GM19328 (cell line): ENCODE data around the gene TMOD3.
"Not testable (repeated sequence)": the region's sequence is repeated elsewhere in the genome, so short reads cannot be mapped to it uniquely, and the experiment has no call there.

ENCODE experiments used
- ATAC-seq: cut with Tn5 transposase; IDR thresholded peaks from one replicate; pipeline ENCODE4 v1.9.1; 2021; ENCODE audit warnings: mild to moderate bottlenecking, moderate library complexity; ENCODE audit not compliant: unreplicated experiment

The TMOD3 gene

DNA sequence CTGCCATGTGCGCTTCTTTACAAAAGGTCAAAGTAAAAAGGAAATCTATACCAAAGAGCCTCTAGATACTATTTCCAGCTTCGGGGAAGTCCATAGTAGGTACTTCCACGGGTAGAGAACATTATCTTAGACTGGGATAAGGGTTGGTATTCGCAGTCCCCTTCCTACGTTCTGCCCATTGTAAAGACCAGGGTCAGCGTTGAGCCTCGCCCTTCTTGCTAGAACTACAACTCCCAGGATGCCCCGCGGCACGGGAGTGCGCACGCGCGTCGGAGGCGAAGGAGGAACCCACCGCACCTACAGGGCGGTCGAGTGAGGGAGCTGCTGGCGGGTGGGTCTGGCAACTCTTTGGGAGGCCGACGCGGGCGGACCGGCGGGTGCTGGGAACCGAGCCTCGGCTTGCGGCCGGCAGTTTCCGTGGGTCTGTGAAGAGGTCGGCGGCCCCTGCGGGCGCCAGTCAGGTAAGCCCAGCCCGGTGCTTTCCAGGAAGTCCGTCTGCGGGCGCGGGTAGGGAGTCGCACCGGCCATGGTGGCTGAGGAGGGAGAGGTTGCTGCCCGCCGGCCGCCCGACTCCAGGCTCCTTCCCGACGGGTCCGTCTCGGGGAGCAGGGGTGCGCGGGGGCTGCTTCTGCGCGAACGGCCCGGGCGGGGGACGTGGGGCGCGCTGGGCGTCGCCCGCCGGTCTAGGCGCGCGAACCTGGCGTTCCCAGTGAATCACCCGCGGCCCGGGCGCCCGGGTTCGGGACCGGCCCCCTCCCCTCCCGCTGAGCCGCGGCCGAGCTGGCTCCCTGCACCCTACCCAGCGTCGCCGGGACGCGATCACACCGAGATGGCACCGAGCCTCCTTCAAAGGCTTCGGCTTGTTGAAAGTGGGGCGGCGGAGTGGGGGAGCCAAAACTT is at the start of gene TMOD3:
TMOD3 (plus strand) TSS at position 278 of the 900 bp plus-strand sequence. CDS start 33,232 bp downstream, outside the sequence.
- peak; percentile 75 for ATAC-seq

DNA sequence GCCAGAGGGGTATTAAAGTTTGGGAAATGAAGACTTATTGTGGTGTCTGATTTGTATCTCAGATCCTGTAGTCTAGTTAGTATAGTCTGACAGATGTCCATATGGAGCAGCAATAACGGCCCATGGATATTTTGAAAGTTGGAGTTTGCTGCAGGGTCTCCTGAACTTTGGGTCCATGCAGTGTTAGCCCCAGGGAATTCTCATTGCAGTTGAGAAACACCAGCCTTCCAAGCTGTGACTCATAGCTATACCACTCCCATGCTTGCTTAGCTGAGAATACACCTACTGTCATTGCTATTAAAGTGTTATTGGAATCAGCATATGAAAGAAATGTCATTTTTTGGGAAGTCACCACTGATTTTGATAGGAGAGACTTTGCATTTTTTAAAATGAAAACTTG is 48.8 kb upstream of the TMOD3 start:
- no peak for ATAC-seq

DNA sequence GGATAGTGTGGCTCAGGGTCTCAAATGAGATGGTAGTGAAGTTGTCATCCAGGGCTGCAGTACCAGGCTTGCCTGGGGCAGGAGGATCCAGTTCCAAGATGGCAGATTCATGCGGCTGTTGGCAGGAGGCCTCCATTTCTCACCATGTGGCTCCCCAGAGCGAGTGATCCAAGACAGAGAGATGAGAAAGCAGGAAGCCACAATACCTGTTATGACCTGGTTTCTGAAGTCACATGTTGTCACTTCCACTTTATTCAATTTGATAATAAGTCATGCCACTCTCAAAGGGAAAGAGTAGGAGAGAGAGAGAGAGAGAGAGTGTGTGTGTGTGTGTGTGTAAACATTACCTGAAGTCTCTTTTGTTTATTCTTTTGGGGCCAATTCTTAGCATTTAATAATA is 47.9 kb upstream of the TMOD3 start:
- no peak for ATAC-seq

DNA sequence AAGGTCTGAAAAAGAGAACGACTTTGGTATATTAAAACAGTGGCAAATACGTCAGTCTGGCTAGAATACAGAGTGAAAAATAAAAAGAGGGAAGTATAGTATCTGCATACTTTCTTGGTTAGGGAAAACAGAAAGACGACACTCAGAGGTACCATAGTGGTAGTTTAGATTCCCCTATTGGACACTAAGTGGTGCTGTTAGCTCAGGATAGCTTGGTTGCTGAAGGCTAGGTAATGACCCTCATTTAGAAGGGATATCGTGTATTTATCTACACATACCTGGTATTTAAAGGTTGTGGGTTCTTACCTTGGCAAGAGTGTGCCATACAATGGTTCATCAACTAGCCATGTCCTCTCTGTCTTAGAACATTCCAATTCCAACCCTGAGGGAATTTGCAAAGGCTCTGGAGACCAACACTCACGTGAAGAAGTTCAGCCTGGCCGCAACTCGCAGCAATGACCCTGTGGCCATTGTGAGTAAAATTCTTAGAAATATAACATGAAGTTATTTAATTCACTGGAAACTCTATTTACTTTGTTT is 47.0 kb upstream of the TMOD3 start:
- no peak for ATAC-seq

DNA sequence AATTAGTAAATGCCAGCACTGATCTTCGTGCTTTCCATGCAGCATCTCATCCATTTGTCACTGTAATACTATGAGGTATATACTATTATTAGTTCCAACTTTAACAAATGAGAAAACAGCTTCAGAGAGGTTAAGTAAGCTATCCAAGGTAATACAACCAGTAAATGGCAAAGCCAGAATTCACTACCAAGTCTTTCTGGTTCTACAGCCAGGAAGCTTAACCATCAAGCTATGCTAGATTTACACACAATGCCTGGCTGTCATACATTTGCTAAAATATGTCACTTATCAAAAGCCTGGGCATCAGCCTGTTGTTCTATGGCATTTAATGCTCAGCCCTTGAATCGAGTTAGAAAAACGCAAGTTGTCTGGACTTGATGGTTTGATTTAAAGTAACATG is 45.5 kb upstream of the TMOD3 start:
- ATAC-seq, result no peak

- not testable (repeated sequence) for ATAC-seq
Observed at GRCh38 chr15:51787130-51787529, 42.3 kb upstream of the TMOD3 start.

DNA sequence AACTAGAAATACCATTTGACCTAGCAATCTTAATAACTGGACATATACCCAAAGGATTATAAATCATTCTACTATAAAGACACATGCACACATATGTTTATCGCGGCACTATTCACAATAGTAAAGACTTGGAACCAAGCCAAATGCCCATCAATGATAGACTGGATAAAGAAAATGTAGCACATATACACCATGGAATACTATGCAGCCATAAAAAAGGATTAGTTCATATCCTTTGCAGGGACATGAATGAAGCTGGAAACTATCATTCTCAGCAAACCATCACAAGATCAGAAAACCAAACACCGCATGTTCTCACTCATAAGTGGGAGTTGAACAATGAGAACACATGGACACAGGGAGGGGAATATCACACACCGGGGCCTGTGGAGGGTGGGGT is 37.0 kb upstream of the TMOD3 start:
- ATAC-seq, result not testable (repeated sequence)

GRCh38 chr15:51793521-51794305 is 35.7 kb upstream of the TMOD3 start:
- ATAC-seq, result no peak

DNA sequence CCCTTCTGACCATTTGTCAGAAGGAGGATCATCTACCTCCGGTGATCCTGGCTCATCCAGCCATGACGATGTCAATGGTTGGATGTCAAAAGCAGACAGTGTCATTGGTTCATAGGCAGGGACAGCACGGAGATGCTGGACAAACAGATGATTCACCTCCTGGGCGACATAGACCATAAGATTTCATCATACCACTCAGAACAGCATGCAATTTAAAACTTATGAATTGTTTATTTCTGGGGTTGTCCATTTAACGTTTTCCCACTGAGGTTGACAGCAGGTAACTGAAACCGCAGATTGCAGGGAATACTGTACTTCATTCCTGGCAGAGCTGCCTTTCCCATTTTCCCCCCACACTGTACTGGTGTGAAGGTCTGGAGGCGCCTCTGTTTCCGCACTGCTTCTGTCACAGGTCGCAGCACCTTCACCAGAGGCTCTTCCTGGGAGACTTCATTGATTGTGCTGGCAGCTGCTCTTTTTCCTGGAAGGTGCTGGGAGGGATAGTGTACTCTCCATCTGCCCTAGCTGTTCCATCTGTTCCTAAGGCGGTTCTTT is 32.5 kb upstream of the TMOD3 start:
- ATAC-seq, result no peak

DNA sequence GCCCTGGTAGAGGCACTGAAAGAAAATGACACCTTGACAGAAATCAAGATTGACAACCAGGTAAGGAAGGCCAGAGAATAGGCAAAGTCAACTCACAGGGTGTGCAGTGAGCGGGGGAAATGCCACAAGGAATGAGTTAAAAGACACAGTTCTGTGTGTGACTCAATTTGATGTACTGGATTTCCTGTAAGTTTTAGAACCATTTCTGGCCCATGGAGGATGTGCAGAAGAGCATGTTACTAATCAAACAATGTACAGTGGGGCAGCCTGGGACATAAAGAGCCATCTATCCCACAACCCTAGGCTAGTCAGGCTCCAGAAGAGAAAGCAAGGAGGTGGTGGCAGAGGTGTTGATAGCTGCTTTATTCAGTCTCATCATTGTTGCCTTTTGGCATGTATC is 31.2 kb upstream of the TMOD3 start:
- ATAC-seq, result no peak

- ATAC-seq, result no peak
Observed at GRCh38 chr15:51799282-51800252, 29.9 kb upstream of the TMOD3 start.

DNA sequence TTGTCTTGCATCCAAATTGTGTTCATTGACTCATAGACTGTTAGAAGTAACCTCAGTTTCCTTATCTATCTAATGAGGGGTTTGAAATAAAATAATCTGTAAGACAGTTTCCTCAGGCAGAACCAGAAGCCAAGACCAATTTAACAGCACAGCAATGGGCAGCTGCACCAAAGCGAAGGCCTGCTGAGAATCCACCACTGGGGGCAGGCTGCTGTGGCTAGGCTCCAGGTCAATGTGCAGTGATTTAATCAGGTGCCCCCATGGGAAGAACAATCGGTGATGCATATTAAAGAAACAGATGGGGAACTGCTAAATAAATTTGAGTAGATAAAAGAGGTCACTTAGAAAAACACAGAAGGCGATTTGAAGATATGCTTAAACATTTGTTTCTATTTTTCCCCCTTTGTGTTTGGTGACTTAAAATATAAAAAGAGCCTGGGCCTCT is 28.0 kb upstream of the TMOD3 start:
- ATAC-seq, result no peak

- ATAC-seq, result no peak
Observed at GRCh38 chr15:51802593-51802992, 26.9 kb upstream of the TMOD3 start.

GRCh38 chr15:51803965-51804364 is 25.5 kb upstream of the TMOD3 start:
- no peak for ATAC-seq

- no peak for ATAC-seq
Observed at GRCh38 chr15:51806123-51806522, 23.3 kb upstream of the TMOD3 start.

DNA sequence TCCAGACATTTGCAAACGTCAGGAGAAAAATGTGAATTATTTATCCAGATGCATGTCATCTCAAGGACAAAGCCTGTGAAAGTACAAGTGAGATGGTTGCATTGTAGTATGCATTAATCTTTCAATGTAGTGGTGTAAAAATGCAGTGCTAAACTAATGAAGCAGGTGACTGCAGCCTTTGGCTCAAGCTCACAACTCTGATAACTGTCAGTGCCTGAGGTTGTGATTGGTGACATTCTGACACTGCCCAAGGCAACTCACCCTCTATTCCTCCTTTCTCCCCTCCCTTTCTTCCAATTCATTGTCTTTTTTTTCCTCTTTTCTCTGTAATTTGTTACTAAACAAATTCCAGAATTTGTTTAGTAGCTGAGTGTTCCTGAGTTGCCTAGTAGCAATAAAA is 20.0 kb upstream of the TMOD3 start:
- no peak for ATAC-seq

- no peak for ATAC-seq
Observed at GRCh38 chr15:51812598-51812997, 16.9 kb upstream of the TMOD3 start.

DNA sequence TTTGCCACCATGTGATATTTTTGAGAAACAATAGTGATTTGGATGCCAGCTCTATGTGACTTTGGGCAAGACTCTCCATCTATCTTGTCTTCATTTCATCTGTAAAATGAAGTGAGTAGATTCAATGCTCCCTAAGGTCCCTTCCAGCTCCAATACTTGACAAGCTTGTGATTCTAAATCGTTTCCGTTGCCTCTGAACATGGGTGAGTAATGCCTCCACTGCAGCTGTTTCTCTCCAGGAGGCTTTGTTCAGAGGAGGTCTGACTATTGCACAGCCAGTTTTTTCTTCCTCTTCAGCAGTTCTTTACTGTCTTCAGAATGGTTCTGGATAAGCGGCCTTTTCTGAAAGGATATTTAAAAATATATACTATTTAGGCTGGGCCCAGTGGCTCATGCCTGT is 14.8 kb upstream of the TMOD3 start:
- no peak for ATAC-seq

DNA sequence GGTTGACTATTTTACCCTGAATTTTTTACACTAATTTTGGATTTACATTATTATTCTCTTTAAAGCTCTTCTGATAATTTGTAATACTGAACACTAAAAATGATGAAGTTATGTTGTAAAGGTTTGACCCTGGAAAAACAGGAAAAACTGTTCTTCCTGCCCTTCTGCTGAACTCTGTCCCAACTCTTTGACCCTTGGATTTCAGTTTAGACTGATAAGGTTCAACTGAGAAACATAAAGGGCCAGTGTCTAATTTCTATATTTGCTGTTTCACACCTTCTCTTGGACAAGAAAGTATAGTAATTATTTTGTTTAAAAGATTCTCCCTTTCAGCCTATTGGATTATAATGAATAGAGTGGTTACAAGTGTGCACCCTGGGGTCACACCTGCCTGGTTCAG is 12.8 kb upstream of the TMOD3 start:
- no peak for ATAC-seq

DNA sequence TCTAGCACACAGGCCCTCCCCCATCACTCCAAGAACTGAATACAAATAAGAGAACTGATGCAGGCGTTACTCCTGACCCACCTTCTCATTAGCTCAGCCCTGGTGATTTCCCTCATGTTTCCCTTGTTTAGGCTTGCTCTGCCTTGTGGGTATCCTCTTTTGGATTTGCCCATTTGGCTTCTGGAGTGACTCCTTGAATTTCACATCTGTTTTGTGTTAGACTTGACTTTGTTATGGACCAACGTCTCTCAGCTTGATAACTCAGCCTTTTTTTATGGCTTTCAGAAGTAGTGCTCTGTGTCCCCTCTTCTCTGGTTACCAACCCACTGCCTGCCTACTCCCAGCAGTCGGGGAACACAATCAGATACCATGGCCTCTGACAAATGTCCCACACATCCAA is 11.3 kb upstream of the TMOD3 start:
- ATAC-seq, result no peak
